GM18508 (cell line): ENCODE results near the gene BRINP3.

ENCODE experiments used
- ATAC-seq: cut with Tn5 transposase; IDR thresholded peaks from one replicate; pipeline ENCODE4 v1.9.1; 2021; ENCODE audit warnings: moderate number of reproducible peaks; ENCODE audit not compliant: insufficient read depth, unreplicated experiment

Gene BRINP3

DNA sequence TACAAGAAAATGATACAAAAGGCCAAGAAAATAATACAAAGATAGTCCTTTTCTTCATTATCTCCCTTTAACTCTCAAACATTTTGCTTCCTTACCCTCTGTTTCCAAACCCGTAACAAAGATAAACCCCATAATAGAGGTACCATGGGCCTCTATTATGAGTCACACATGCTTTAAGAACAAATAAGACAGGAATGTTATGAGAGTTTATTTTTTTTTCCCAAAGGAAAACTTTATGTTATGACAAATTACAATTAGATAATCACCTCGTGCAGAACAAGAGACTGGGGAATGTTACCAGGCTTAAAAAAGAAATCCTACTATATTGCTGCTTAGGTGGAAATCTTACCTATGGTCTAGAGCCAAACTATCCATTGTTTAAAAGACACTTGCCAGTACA, 272.0 kb downstream of the BRINP3 start:
- no peak for ATAC-seq

DNA sequence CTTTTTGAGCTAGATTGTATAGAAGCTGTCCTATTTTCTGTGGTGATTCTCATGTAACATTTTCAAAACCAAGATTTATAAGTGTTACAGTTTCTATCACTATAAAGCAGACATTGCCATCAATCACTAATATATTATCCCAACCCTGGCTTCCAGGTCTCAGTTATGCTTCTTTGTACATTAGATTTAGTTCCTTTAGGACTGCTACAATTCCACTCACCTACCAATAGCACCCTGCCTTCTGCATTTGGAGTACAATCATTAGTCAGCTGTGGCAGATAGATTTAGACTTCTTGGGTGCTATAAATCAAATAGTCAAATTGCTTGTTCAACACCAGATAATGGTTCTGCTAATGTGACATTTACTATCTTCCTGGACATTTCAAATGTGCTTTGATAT, 281.6 kb downstream of the BRINP3 start:
- no peak for ATAC-seq

DNA sequence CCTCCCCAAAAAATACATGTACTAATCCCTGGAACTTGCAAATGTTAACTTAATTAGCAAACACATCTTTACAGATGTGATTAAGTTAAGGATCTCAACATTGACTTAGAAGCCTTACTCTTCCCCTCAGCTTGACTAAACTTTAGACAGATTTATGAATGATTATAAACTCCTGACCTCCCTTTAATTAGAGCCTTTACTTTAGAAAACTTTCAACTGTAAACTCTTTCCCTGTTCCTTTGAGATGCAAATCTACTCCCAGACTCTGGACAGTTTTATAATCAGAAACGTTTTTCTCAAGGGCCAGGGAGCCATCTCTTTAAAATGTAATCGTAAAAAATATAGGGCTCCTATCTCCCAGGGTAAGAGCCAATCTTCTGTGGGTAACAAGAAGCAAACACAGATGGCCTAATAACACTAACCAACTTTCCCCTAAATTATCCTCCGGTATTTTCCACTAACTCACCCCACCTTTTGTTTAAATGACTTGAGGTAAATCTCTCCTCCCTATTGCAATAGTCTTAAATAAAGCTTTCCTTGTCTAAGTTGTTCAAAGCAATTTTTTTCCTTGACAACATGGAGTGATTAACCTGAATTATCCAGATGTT, 284.1 kb downstream of the BRINP3 start:
- no peak for ATAC-seq

DNA sequence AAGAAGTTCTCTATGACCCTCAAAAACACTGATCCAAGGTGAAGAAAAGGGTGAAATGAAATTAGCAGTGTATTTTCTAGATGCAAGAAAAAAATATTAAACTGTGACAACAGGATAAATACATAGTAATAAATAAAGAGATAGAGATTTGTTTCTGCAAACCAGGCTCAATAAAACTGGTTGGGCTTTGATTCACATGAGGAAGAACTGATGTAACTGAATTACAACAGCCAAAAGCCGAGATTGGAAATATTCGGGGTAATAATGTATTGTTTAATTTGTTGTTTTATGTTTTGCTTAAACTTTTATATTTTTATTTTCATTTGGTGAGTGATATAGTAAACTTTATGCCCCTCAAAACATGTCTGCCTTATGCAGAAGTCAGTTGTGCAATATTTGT, 285.0 kb downstream of the BRINP3 start:
- ATAC-seq: no peak

DNA sequence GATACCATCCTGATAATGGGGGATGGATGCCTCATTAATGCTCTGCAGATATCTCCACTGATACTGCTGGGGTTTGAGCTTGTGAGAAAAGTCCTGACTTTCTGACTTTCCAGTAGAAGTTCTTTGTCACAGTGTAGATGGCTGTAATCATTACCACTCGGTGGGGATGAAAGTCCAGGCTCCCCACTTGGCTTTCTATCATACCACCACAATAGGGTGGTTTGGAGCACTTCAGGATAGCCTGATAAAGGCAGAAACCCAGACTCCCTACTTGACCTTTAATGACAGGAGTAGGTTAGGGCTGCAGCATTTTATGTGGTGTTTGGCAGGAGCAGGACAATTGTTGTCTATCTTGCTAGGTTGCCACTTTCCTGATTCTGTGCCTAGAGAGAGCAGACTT, 294.1 kb downstream of the BRINP3 start:
- ATAC-seq: no peak

DNA sequence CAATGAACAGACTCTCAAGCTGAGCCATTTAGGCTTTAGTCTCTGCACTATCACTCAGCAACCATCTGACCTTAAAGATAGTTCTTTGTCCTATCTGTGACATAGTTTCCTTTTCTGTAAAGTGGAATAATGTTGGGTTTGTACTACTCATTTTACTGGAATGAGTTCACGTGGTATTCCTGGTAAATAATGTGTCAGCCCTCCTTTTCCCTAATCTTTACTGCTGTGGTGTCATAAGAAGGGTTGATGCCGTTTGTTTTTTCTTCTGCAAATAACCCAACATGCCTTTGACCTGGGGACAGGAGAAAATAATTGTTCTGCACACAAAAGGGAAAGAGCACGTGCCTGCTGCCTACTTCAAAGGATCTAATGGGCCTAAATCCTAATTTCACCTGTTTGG, 297.8 kb downstream of the BRINP3 start:
- ATAC-seq: no peak

DNA sequence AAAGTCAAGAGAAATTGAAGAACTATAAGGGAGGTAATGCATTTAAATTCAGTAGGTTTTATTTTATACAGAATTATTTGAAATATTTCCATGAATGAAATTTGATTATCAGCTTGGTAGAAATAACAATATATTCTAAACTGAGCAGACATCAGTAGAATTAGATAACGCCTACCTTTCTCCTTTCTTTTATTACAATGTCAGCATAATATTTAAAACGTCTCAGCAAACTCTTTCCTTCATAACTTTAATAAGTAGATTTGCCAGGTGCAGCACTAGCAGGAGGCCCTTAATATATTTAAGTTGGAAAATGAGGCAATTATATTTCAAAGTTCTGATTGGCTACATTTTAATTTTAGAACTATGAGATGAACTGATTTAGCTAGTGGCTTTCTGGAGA, 298.8 kb downstream of the BRINP3 start:
- ATAC-seq: no peak

DNA sequence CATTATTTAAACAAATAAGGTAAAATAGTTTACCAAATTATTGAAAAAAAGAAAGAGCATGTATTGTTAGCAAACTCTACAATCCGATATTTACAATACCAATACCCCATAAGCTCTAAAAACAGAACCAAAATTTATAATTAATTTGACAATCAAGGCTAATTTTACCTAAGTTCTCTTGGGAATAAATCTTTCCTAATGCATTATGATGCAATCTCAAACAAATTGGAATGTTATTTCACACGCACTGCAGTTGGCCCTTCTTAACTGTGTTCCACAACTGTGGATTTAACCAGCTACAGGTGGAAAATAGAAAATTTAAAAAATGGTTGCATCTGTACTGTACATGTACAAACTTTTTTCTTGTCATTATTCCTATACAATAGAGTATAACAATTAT, 300.1 kb downstream of the BRINP3 start:
- no peak for ATAC-seq

DNA sequence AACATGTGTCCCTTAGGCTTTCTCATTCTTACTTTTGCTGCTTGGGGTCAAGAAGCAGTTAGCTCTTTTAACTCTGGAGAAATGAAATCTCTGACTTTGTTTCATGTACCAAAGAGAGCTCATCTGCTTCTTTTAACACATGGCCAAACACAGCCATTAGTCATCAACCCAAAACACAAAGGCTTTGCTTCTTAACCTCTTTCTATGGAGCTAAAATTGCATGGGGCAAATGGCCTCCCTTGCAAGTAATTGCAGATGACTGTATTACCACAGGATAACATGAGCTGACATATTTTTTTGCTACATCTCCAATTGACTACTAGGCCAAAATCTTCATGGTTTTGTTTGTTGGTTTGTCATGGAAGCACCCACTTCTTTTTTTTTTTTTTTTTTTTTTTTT, 300.9 kb downstream of the BRINP3 start:
- ATAC-seq: no peak

DNA sequence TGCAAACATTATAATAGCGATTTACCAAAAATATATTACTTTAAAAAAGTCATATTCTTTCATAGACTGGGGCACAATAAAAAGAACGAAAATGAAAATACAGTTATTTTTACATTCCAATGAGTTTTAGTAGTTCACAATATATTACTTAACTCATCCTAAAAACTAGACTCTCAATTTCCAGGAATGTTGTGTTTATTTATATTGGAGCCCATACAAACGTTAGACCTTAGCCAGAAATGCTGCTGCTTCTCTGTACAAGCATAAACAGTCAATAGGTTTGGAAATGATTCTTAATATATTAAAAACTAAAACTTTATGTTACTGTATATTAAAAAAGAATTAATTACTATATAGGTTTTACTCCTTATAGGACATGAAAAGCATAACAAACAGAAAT, 302.3 kb downstream of the BRINP3 start:
- ATAC-seq: no peak

DNA sequence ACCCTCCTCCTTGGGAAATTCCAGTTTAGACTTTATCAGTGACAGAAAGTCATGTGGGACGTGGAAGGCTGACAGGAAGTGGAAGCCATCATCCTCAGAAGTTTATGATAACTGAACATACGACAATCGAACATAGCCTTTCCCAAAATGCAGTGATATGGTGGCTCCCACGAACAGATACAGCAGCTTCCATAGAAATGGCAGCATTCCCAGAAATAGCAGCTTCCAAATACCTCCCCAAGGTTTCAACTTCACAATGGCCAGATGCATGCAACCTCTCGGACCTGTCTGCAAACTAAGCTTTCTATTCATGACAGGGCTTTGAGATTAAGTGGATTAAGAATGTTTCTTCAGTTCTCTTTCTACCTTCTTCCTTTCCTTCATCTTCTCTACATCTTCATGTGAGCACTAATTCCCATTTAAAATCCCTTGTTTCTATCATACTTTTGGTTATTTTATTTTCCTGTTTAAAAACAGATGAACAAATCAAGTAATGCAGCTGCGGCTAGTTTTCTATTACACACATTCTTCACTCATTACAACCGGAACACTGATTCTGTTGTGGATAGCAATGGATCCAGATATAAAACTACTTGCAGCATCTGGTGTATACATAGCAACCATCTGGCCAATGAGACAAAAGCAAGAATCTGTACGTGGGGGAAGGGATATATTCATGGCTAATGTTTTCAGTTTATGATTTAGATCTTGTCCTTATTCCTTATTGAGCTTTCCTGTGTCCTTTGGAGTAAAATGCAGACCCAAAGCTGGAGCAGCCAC, 304.8 kb downstream of the BRINP3 start:
- no peak for ATAC-seq

DNA sequence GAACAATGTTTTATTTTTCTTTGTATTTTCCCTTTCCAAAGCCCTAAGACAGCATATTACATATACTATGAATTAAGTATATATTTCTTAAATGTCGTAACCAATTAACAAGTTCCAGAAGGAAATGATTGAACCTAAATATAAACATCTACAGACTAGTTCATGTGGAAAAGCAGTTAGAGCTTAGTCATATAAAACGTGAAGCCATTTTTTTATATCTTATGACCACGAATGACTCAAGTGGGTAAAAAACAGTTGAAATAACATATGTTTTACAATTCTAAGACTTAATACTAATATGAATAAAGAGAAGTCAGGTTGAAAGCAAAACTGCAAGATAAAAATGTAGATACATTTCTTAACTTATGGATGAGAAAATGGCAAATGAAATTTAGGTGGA, 307.3 kb downstream of the BRINP3 start:
- ATAC-seq: no peak

DNA sequence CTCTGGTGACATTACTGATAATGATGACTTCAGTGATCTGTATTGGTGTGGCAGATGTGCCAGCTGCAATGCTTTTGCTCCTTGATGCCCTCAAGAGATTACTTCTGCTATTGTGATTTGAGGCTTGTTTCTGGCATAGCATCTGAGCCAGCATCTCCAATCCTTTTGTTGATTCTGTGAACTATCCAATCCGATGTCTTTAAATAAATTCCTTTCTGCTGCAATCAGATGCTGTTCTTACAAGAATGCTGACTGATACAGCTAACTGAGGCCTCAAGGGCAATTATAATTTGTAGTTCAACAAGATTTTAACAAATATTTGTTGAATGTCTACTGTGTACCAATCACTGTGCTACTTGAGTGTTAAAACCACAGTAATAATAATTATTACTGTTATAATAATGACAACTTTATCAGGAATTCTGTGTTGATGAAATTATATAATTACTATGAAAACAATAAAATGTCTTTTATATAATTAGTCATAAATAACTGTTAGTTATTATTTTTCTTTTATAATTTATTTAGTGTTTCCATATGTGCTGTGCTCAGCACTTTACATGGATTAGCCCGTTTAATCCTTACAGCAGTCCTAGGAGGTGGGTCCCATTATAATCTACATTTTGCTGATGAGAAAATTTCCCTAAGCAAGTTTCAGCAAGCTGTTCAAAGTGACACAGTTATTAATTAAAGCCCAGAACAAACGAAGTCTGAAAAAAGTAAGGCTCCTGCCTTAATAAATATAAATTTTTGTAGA, 308.2 kb downstream of the BRINP3 start:
- ATAC-seq: no peak

DNA sequence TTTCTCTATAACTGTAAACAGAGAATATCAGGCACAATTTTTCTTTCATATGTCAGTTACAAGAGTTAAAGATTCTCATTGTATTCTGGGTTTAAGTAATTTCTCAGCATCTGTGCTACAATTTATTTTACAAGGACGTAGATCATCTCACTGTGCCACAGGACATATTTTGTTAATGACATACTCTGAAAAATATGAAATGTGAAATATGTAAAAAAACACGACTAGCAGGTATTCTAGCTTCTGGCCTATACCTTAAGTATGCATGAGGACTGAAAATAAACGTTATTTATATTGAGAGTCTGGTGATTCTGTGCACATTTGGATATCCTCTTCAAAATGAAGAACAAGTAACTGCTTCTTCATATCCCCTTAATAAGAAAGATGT, 308.8 kb downstream of the BRINP3 start:
- no peak for ATAC-seq

DNA sequence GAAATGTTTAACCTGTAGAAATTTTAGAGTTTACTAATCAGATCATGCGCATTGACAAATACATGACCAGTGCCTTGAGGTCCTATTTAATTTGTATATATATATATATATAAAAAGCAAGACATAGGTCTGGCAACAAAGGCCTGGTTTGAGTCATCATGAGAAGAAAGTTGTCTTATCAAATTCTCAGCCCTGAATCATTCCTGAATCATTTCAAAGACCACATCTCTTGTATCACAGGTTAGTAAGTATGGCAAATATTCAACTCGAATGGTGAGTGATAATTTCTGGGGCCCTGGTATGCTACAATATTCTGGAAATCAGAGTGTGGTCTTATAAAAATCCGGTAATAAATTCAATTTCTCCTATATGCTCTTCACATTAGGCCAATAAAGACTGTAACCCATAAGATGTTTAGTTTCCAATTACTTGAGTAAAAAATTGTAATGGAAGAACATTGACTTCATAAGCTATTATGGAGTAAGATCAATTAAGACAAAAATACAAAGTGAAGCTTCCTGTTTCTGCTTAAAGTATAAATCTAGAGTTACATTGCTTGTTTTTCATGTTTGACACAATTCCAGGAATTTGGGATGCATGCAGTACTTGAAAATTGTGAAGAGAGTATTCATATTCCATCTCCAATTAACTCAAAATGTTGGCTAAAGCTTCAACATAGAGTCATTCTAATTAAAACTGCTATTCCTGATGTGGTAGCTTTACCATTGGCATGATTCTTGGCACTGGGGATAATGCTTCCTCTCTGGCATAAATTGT, 309.4 kb downstream of the BRINP3 start:
- no peak for ATAC-seq

DNA sequence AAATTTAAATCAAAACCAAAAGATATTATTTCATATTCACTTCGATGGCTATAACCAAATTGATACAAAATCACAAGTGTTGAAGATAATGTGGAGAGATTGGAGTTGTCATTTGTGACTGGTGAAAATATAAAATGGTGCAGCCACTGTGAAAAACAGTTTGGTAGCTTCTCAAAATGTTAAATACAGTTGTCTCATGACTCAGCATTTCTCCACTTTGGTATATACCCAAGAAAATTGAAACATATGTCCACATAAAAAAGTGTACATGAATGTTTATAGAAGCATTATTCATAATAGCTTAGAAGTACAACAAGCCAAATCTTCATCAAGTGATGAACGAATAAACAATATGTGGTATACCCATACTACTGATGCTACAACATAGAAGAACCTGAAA, 318.5 kb downstream of the BRINP3 start:
- no peak for ATAC-seq

DNA sequence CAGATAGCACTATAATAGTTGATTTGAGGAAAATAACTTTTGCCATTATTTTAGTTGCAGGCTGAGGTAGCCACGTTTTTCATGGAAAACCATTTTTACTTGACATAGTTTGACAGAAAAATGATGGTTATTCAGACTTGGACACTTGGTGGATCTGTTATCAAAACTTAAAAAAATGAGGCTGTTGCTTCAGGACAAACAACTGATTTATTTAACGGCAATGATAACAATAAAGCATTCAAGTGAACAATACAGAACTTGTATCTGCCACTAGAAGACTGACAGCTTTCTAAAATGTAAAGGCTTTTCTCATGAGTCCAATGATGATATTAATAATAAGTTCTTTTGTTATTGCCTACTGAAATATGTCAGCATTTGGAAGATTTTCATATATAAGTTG, 322.9 kb downstream of the BRINP3 start:
- no peak for ATAC-seq

DNA sequence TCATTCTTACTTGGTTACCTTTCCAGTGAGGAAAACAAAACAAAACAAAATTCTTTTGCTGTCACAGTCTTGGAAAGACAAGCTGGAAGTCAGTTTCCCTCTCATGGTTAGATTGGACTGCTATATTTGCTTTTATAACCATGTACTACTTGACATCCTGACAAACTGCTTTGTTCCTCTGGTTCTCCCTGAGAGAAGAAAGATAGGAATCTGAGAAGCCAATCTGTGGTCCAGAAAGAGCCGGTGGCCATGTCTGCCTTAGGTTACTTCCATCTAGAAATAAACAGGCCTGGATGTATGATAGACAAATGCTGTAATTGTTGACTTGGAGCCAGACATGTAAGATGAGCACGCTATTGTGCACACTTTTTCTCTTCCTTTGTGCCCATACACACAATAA, 330.0 kb downstream of the BRINP3 start:
- ATAC-seq: no peak

DNA sequence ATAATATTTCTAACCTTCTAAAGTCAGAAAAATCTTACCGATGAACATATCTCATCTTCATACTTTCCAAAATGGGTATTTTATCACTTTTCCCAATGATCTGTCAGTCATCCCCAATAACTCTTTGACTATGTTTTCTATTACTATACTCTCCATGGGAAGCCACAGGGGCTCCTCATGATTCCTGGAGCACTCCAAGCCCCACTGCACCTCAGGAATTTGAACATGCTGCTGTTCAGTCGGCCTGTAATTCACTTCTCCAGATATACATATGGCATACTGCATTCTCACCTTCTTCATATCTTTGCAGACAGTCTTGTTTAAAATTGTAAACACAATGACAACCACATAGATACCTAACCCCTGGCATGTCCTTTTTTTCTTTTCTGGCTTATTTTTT, 333.0 kb downstream of the BRINP3 start:
- ATAC-seq: no peak

DNA sequence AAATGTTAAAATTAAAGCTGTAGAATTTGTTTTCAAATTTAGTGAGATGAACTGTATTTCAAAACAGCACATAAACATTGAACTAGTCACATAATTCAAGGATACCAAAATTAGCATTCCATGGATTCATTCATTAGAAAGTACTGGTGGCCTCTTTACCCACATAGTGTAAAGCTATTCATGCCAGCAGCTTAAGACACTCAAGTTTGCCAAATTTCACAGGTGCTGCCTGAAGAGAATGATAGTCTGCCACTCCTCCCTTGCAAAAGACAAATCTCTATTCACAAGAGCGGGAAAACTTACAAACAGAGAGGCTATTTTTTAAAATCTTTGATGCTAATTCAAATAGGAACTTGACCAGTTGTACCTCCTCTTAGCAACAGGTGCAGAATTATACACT, 337.0 kb downstream of the BRINP3 start:
- ATAC-seq: no peak

DNA sequence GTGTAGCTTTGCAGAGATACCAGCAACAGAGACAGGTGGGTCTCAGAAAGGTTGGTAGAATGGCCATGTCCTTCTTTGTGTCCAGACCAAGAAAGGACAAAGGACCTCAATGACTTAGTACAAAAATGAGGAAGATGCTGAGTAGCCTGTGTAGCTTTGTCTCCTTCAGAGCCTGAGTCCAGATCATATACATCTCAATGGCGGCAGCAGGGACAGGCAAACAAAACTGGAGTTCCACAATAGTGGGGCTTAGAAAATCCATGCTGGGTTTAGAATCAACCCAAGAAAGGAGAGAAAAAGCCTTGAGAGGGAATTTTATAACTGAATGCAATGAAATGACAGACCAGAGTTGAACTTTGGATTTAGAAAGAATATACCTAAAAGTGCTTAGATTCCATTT, 339.0 kb downstream of the BRINP3 start:
- ATAC-seq: no peak
